HCT116 (cell line): ENCODE data around the gene LINGO4.

Experiments used
- EZH2 ChIP-seq: fragments of 200-600 bp; sonication (generic); IDR thresholded peaks from 2 replicates; pipeline ENCODE4 v1.6.1; 2017; ENCODE audit warnings: antibody characterized with exemption, mixed run types
- POLR2A ChIP-seq: IDR thresholded peaks from 2 replicates; pipeline ENCODE4 v1.7.0; 2011; ENCODE audit warnings: borderline replicate concordance; ENCODE audit not compliant: insufficient read depth, insufficient read length; ENCODE audit errors: extremely low read depth
- SRF ChIP-seq: IDR thresholded peaks from 2 replicates; pipeline ENCODE4 v1.6.1; 2012; ENCODE audit warnings: low read depth
- TCF7L2 ChIP-seq: IDR thresholded peaks from 2 replicates; pipeline ENCODE4 v1.7.0; 2011; ENCODE audit warnings: borderline replicate concordance, inconsistent platforms; ENCODE audit not compliant: insufficient read depth, insufficient read length; ENCODE audit errors: extremely low read depth
- ZFX ChIP-seq: fragments of 450-650 bp; IDR thresholded peaks from 2 replicates; pipeline ENCODE4 v1.6.1; 2017
- ZNF274 ChIP-seq: fragments of 200-500 bp; sonication (Bioruptor generic); IDR thresholded peaks from 2 replicates; pipeline ENCODE4 v1.6.1; 2014; ENCODE audit warnings: mild to moderate bottlenecking, low read depth, low read length, inconsistent platforms
- TF ChIP-seq, protein P1 (sequence below): IDR thresholded peaks from 2 replicates; pipeline ENCODE4 v1.6.1; 2012

DNA sequence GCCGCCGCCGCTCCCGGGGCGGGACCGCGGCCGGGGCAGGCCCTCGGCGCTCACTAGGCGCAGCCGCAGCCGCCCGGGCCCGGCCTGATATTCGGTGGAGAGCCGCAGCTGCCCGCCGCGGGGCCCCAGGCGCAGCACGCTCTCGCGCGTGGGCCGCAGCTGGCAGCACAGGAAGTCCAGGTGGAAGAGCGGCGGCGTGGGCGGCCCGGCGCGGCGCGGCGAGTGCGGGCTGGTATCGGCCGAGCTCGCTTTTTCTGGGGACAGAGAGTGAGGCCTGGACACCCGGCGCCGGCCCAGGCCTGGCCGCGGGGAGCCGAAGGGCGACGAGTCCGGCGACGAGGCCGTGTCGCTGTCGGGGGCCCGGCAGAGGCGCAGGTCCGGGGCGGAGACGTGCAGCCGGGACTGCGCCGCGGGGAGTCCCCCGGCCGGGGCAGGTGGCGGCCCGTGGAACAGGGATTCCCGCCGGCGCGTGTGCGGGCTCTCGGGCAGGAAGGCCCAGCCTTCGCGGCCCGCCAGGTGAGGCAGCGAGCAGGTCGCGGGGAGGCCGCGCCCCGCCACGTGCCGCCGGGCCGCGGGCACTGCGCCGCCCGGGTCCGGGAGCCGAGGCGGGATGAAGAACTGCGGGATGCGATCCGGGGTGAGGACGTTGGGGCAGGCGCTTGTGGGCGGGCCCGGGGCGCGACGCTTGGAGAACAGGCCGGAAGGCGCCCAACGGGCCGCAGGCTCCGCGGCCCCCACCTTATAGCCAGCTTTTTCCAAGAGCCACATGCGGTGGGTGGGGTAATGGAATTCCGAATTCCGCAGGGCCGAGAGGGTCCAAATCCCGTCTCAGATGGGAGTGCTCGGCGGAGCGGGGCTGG, 33.2 kb upstream of the LINGO4 start:
- TF ChIP-seq, protein P1, sequence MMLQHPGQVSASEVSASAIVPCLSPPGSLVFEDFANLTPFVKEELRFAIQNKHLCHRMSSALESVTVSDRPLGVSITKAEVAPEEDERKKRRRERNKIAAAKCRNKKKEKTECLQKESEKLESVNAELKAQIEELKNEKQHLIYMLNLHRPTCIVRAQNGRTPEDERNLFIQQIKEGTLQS, result no peak
- TF ChIP-seq TCF7L2, result no peak
- TF ChIP-seq SRF, result no peak
- TF ChIP-seq ZFX, result no peak
- no peak for TF ChIP-seq POLR2A
- no peak for TF ChIP-seq ZNF274
- TF ChIP-seq EZH2, result no peak
